Measurements from ENCODE around the gene COL21A1.

The COL21A1 gene

GRCh38 chr6:56232436-56232835 is 14.9 kb downstream of the COL21A1 start:
- Histone ChIP-seq H3K9me3 (ENCODE audit: insufficient read depth, low read depth, low read length) (no peaks in the 10 kb centered on the region), H3K27me3 (ENCODE audit: insufficient read depth, low read length) (no peaks in the 10 kb centered on the region), H3K4ac (ENCODE audit: low read depth, low read length) (no peak overlapping the region), H4K8ac (ENCODE audit: low read depth, low read length) (no peak overlapping the region), H2AFZ (ENCODE audit: insufficient read depth, low read length, poor library complexity) (no peak overlapping the region), H3K79me1 (ENCODE audit: low read length) (no peaks in the 10 kb centered on the region), H3K4me3 (ENCODE audit: low read depth, low read length) (no peak overlapping the region), H3K18ac (ENCODE audit: low read length) (no peak overlapping the region), H3K27ac (ENCODE audit: low read depth, low read length) (no peak overlapping the region), H3K4me1 (ENCODE audit: control insufficient read depth in 1 of 2, insufficient read depth in 2 of 2, low read length in 2 of 2) (no peaks in the 10 kb centered on the region), H4K91ac (ENCODE audit: low read depth, low read length) (no peak overlapping the region), H3K9ac (ENCODE audit: low read length) (no peak overlapping the region), H3K14ac (ENCODE audit: low read length) (no peak overlapping the region), H3K36me3 (ENCODE audit: control insufficient read depth in 1 of 2, insufficient read depth in 2 of 2, low read length in 2 of 2) (no peaks in the 10 kb centered on the region), H3K4me2 (ENCODE audit: low read length) (no peak overlapping the region), H2AK5ac (ENCODE audit: low read length) (no peak overlapping the region), H3K79me2 (ENCODE audit: control insufficient read depth, insufficient read depth, low read length, poor library complexity) (no peaks in the 10 kb centered on the region), H2BK120ac (ENCODE audit: insufficient read depth, low read length, poor library complexity) (no peak overlapping the region), H2BK5ac (ENCODE audit: low read depth, low read length, poor library complexity) (no peak overlapping the region), H2BK12ac (ENCODE audit: low read length) (no peak overlapping the region), H4K12ac (ENCODE audit: low read depth, low read length) (no peak overlapping the region), H3K23ac (ENCODE audit: low read length) (no peak overlapping the region)
- no peak for DNase-seq
- WGBS (ENCODE audit: extremely low coverage, insufficient coverage, insufficient read length), result no CpG with 5 or more reads among the region's 2 CpGs

GRCh38 chr6:56231827-56232226 is 15.6 kb downstream of the COL21A1 start:
- Histone ChIP-seq H2AFZ (ENCODE audit: insufficient read depth, low read length, poor library complexity) (no peak overlapping the region), H3K18ac (ENCODE audit: low read length) (no peak overlapping the region), H2BK12ac (ENCODE audit: low read length) (no peak overlapping the region), H4K12ac (ENCODE audit: low read depth, low read length) (no peak overlapping the region), H3K4ac (ENCODE audit: low read depth, low read length) (no peak overlapping the region), H3K23ac (ENCODE audit: low read length) (no peak overlapping the region), H4K91ac (ENCODE audit: low read depth, low read length) (no peak overlapping the region), H2AK5ac (ENCODE audit: low read length) (no peak overlapping the region), H3K4me3 (ENCODE audit: low read depth, low read length) (no peak overlapping the region), H3K9ac (ENCODE audit: low read length) (no peak overlapping the region), H4K8ac (ENCODE audit: low read depth, low read length) (no peak overlapping the region), H3K27ac (ENCODE audit: low read depth, low read length) (no peak overlapping the region), H3K36me3 (ENCODE audit: control insufficient read depth in 1 of 2, insufficient read depth in 2 of 2, low read length in 2 of 2) (no peaks in the 10 kb centered on the region), H3K14ac (ENCODE audit: low read length) (no peak overlapping the region), H3K27me3 (ENCODE audit: insufficient read depth, low read length) (no peaks in the 10 kb centered on the region), H3K4me1 (ENCODE audit: control insufficient read depth in 1 of 2, insufficient read depth in 2 of 2, low read length in 2 of 2) (no peaks in the 10 kb centered on the region), H3K9me3 (ENCODE audit: insufficient read depth, low read depth, low read length) (no peaks in the 10 kb centered on the region), H3K79me2 (ENCODE audit: control insufficient read depth, insufficient read depth, low read length, poor library complexity) (no peaks in the 10 kb centered on the region), H2BK5ac (ENCODE audit: low read depth, low read length, poor library complexity) (no peak overlapping the region), H2BK120ac (ENCODE audit: insufficient read depth, low read length, poor library complexity) (no peak overlapping the region), H3K79me1 (ENCODE audit: low read length) (no peaks in the 10 kb centered on the region), H3K4me2 (ENCODE audit: low read length) (no peak overlapping the region)
- no peak for DNase-seq

GRCh38 chr6:56230976-56231566 is 16.3 kb downstream of the COL21A1 start:
- DNase-seq, result no peak
- Histone ChIP-seq H3K9ac (ENCODE audit: low read length) (no peak overlapping the region), H3K4me1 (ENCODE audit: control insufficient read depth in 1 of 2, insufficient read depth in 2 of 2, low read length in 2 of 2) (no peaks in the 10 kb centered on the region)

GRCh38 chr6:56227071-56227879 is 20.1 kb downstream of the COL21A1 start:
- no peaks in the 10 kb centered on the region for H3K4me1 ChIP-seq (ENCODE audit: control insufficient read depth in 1 of 2, insufficient read depth in 2 of 2, low read length in 2 of 2)
- no CpG with 5 or more reads among the region's 2 CpGs for WGBS (ENCODE audit: extremely low coverage, insufficient coverage, insufficient read length)
- no peaks in the 10 kb centered on the region for H3K79me2 ChIP-seq (ENCODE audit: control insufficient read depth, insufficient read depth, low read length, poor library complexity)
- H4K91ac ChIP-seq (ENCODE audit: low read depth, low read length), result no peak overlapping the region
- no peak overlapping the region for H2BK12ac ChIP-seq (ENCODE audit: low read length)
- no peak overlapping the region for H3K4me3 ChIP-seq (ENCODE audit: low read depth, low read length)
- H2BK5ac ChIP-seq (ENCODE audit: low read depth, low read length, poor library complexity), result no peak overlapping the region
- H3K27ac ChIP-seq (ENCODE audit: low read depth, low read length), result no peak overlapping the region
- no peaks in the 10 kb centered on the region for H3K79me1 ChIP-seq (ENCODE audit: low read length)
- no peak for DNase-seq
- H3K4me2 ChIP-seq (ENCODE audit: low read length), result no peak overlapping the region
- H3K36me3 ChIP-seq (ENCODE audit: control insufficient read depth in 1 of 2, insufficient read depth in 2 of 2, low read length in 2 of 2), result no peaks in the 10 kb centered on the region
- no peak overlapping the region for H3K18ac ChIP-seq (ENCODE audit: low read length)
- no peak overlapping the region for H4K12ac ChIP-seq (ENCODE audit: low read depth, low read length)
- H3K4ac ChIP-seq (ENCODE audit: low read depth, low read length), result no peak overlapping the region
- H2BK120ac ChIP-seq (ENCODE audit: insufficient read depth, low read length, poor library complexity), result no peak overlapping the region
- no peak overlapping the region for H3K14ac ChIP-seq (ENCODE audit: low read length)
- H2AK5ac ChIP-seq (ENCODE audit: low read length), result no peak overlapping the region
- H3K23ac ChIP-seq (ENCODE audit: low read length), result no peak overlapping the region
- no peaks in the 10 kb centered on the region for H3K27me3 ChIP-seq (ENCODE audit: insufficient read depth, low read length)
- no peak overlapping the region for H3K9ac ChIP-seq (ENCODE audit: low read length)
- no peaks in the 10 kb centered on the region for H3K9me3 ChIP-seq (ENCODE audit: insufficient read depth, low read depth, low read length)
- no peak overlapping the region for H2AFZ ChIP-seq (ENCODE audit: insufficient read depth, low read length, poor library complexity)
- H4K8ac ChIP-seq (ENCODE audit: low read depth, low read length), result no peak overlapping the region

More at GRCh38 chr6:56230976-56231566, 16.3 kb downstream of the COL21A1 start:
- Histone ChIP-seq H3K4ac (ENCODE audit: low read depth, low read length) (no peak overlapping the region), H3K4me2 (ENCODE audit: low read length) (no peak overlapping the region), H4K8ac (ENCODE audit: low read depth, low read length) (no peak overlapping the region), H2AK5ac (ENCODE audit: low read length) (no peak overlapping the region), H3K18ac (ENCODE audit: low read length) (no peak overlapping the region), H4K12ac (ENCODE audit: low read depth, low read length) (no peak overlapping the region), H3K9me3 (ENCODE audit: insufficient read depth, low read depth, low read length) (no peaks in the 10 kb centered on the region), H2BK5ac (ENCODE audit: low read depth, low read length, poor library complexity) (no peak overlapping the region), H3K4me3 (ENCODE audit: low read depth, low read length) (no peak overlapping the region), H2BK120ac (ENCODE audit: insufficient read depth, low read length, poor library complexity) (no peak overlapping the region), H3K27me3 (ENCODE audit: insufficient read depth, low read length) (no peaks in the 10 kb centered on the region), H3K23ac (ENCODE audit: low read length) (no peak overlapping the region), H3K79me1 (ENCODE audit: low read length) (no peaks in the 10 kb centered on the region), H3K36me3 (ENCODE audit: control insufficient read depth in 1 of 2, insufficient read depth in 2 of 2, low read length in 2 of 2) (no peaks in the 10 kb centered on the region), H3K14ac (ENCODE audit: low read length) (no peak overlapping the region), H4K91ac (ENCODE audit: low read depth, low read length) (no peak overlapping the region), H2AFZ (ENCODE audit: insufficient read depth, low read length, poor library complexity) (no peak overlapping the region), H2BK12ac (ENCODE audit: low read length) (no peak overlapping the region), H3K79me2 (ENCODE audit: control insufficient read depth, insufficient read depth, low read length, poor library complexity) (no peaks in the 10 kb centered on the region), H3K27ac (ENCODE audit: low read depth, low read length) (no peak overlapping the region)
- WGBS (ENCODE audit: extremely low coverage, insufficient coverage, insufficient read length), result no CpG with 5 or more reads among the region's 4 CpGs

Data from trophoblast cell (in vitro differentiated cells and primary cell).